Kidney (tissue), 14 donors: ENCODE data around the gene ZNF512. TPM values are rescaled to one million over a fixed set of nuclear protein-coding genes. Genes with fewer than 3 reads are reported as not detected.

Source experiments
- DNase-seq, 5 donors: peaks; one replicate each; pipeline ENCODE4 v3.0.0-alpha.2; 2013 to 2020
- FAIRE-seq: peaks from 2 replicates; lab custom pipeline; 2012; peaks lifted over from hg19 to GRCh38; lab: Jason Lieb, UNC
- H3K27ac ChIP-seq, 2 donors: one replicate each; pipeline ENCODE4 v1.7.0; 2013; ENCODE audit warnings: low read depth in 2 of 2, low read length in 2 of 2, inconsistent platforms in 1 of 2
- H3K27me3 ChIP-seq: one replicate; pipeline ENCODE4 v1.7.1; 2013; ENCODE audit warnings: low read length, inconsistent platforms; ENCODE audit not compliant: control insufficient read depth, insufficient read depth
- H3K36me3 ChIP-seq, 3 donors: one replicate each; pipeline versions ENCODE4 v1.7.0 to v1.7.1; 2013; ENCODE audit warnings: low read length in 3 of 3, control low read depth in 1 of 3, inconsistent platforms in 1 of 3; ENCODE audit not compliant: insufficient read depth in 3 of 3, control insufficient read depth in 2 of 3
- H3K4me1 ChIP-seq, 3 donors: one replicate each; pipeline versions ENCODE4 v1.7.0 to v1.7.1; 2013; ENCODE audit warnings: low read length in 3 of 3, inconsistent platforms in 1 of 3, low read depth in 1 of 3; ENCODE audit not compliant: control insufficient read depth in 2 of 3, insufficient read depth in 2 of 3
- H3K4me3 ChIP-seq, 3 donors: one replicate each; pipeline versions ENCODE4 v1.7.0 to v1.8.1; 2013; ENCODE audit warnings: low read length in 3 of 3, control low read depth in 1 of 3, inconsistent platforms in 1 of 3
- H3K9ac ChIP-seq, 3 donors: one replicate each; pipeline versions ENCODE4 v1.7.0 to v1.7.1; 2013; ENCODE audit warnings: low read length in 3 of 3, control low read depth in 1 of 3, inconsistent platforms in 1 of 3
- H3K9me3 ChIP-seq, 3 donors: one replicate each; pipeline versions ENCODE4 v1.7.0 to v1.7.1; 2013; ENCODE audit warnings: low read length in 3 of 3, control low read depth in 1 of 3, inconsistent platforms in 1 of 3; ENCODE audit not compliant: control insufficient read depth in 2 of 3, insufficient read depth in 1 of 3
- intact Hi-C: fragments of 100-400 bp; cut with DNase I; formaldehyde crosslinking; loops from one replicate; pipeline ENCODE4 v1.11.1; 2022
- polyA plus RNA-seq: library from polyadenylated mRNA; stranded (reverse); fragments of 350-450 nt; fragmentation: Illumina TruSeq; extraction: RNeasy Lipid Tissue Mini Kit (QIAGEN cat#74804); gene quantifications from one replicate; pipeline ENCODE4 v1.2.3, GENCODE V29; 2014; ENCODE audit warnings: low read depth, low replicate concordance; ENCODE audit not compliant: insufficient read depth
- total RNA-seq: library from RNA; stranded (reverse); fragmentation: NEBNext Ultra II Directional; extraction: Animal tissue kit (Norgen Biotek cat#: 25700); gene quantifications from one replicate; pipeline ENCODE4 v1.2.1, GENCODE V29; 2021
- TF ChIP-seq, protein P1 (sequence below): IDR thresholded peaks from 3 replicates; pipeline ENCODE4 v1.5.1; 2012; ENCODE audit warnings: mild to moderate bottlenecking, moderate library complexity, borderline replicate concordance; ENCODE audit not compliant: insufficient read depth; ENCODE audit errors: extremely low read depth
- donor health status: control.
- donor health status: control.
- donor health status: control.
- donor health status: control.
- donor health status: control.
- donor health status: DM: yes; HTN: yes; CAD: no.
- donor health status: Normal renal cell carcinoma (clear cell type).

The ZNF512 gene
- total and polyA plus RNA-seq, 2 donors from 2014 or later = 15.1 to 40.6 TPM

- Histone ChIP-seq H3K27ac (no peak overlapping the region), H3K9me3 (no peaks in the 10 kb centered on the region), H3K36me3 (peaks cover 15 to 39% (median 26%) of the 10 kb centered on the region in 3 donors), H3K4me3 (no peak overlapping the region), H3K4me1 (no peaks in the 10 kb centered on the region), H3K27me3 (no peaks in the 10 kb centered on the region), H3K9ac (no peak overlapping the region)
- FAIRE-seq (no peak), DNase-seq (no peak)
- TF ChIP-seq, protein P1, sequence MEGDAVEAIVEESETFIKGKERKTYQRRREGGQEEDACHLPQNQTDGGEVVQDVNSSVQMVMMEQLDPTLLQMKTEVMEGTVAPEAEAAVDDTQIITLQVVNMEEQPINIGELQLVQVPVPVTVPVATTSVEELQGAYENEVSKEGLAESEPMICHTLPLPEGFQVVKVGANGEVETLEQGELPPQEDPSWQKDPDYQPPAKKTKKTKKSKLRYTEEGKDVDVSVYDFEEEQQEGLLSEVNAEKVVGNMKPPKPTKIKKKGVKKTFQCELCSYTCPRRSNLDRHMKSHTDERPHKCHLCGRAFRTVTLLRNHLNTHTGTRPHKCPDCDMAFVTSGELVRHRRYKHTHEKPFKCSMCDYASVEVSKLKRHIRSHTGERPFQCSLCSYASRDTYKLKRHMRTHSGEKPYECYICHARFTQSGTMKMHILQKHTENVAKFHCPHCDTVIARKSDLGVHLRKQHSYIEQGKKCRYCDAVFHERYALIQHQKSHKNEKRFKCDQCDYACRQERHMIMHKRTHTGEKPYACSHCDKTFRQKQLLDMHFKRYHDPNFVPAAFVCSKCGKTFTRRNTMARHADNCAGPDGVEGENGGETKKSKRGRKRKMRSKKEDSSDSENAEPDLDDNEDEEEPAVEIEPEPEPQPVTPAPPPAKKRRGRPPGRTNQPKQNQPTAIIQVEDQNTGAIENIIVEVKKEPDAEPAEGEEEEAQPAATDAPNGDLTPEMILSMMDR = no peak
- intact Hi-C loops = no loop called here
Observed at GRCh38 chr2:27647737-27648136, 64.9 kb downstream of the ZNF512 start.

GRCh38 chr2:27651056-27651455 lies 68.2 kb downstream of the ZNF512 start:
- peaks cover 19 to 56% (median 52%) of the 10 kb centered on the region in 3 donors for H3K36me3 ChIP-seq
- no peaks in the 10 kb centered on the region for H3K4me1 ChIP-seq
- TF ChIP-seq, protein P1 = no peak
- H3K4me3 ChIP-seq = no peak overlapping the region
- FAIRE-seq = no peak
- no peak overlapping the region for H3K9ac ChIP-seq
- no peak overlapping the region for H3K27ac ChIP-seq
- no peaks in the 10 kb centered on the region for H3K9me3 ChIP-seq
- no peaks in the 10 kb centered on the region for H3K27me3 ChIP-seq
- intact Hi-C loops = no loop called here
- no peak for DNase-seq

DNA sequence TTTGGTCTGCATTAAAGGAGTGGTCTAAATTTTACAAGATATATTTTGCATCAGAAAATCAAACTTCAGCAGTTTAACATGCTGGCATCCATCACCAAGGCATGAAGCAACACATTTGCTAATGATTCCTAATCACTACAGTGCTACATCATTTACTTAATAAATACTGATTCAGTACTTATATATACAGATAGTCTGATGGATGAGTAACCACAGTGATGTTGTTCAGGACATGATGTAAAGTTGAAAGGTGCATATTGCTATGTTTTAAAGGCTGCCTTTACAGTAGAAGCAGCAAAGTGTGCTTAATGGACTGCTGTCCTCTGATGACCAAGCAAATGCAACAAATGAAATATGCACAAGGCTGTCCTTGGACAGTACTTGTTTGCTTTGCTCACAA lies 69.5 kb downstream of the ZNF512 start:
- Histone ChIP-seq H3K36me3 (peaks cover 22 to 61% (median 53%) of the 10 kb centered on the region in 3 donors), H3K9ac (no peak overlapping the region), H3K27me3 (no peaks in the 10 kb centered on the region), H3K27ac (no peak overlapping the region), H3K4me3 (no peak overlapping the region), H3K4me1 (no peaks in the 10 kb centered on the region), H3K9me3 (no peaks in the 10 kb centered on the region)
- DNase-seq (no peak), FAIRE-seq (no peak)
- TF ChIP-seq, protein P1 = no peak
- intact Hi-C loops = no loop called here

DNA sequence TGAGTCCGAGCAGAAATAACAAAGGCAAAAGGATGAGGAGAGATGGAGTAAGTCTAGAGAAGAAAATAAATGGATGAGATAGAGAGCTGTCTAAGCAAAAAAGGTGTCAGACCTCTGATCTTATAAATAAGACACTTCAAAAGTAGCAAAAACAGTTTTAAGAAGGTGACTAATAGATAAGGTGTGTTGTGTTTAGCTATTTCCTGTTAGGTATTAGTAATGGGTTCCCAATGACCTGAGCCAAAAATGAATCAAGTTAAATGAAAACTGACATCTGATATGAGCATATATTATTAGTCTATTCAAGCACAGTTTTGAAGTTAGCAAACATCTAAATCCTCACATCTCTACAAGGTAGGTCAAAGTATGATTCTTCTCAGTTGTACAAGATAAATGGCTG lies 69.9 kb downstream of the ZNF512 start:
- peaks cover 22 to 61% (median 49%) of the 10 kb centered on the region in 3 donors for H3K36me3 ChIP-seq
- no peaks in the 10 kb centered on the region for H3K27me3 ChIP-seq
- DNase-seq = no peak
- no peak overlapping the region for H3K27ac ChIP-seq
- H3K4me1 ChIP-seq = no peaks in the 10 kb centered on the region
- intact Hi-C loops = no loop called here
- H3K4me3 ChIP-seq = no peak overlapping the region
- H3K9me3 ChIP-seq = no peaks in the 10 kb centered on the region
- H3K9ac ChIP-seq = no peak overlapping the region
- no peak for FAIRE-seq
- TF ChIP-seq, protein P1 = no peak
